ENCODE data around the gene DHFR.

The DHFR gene

GRCh38 chr5:80631278-80632259, 23.2 kb downstream of the DHFR start:
- H3K27ac ChIP-seq: no peak overlapping the region

GRCh38 chr5:80629281-80629680, 25.5 kb downstream of the DHFR start:
- no peak for TF ChIP-seq ZFX (IDR thresholded peaks at IDR 0.05; ENCODE audit: borderline replicate concordance)
- TF ChIP-seq CTCF (IDR thresholded peaks at IDR 0.05): no peak
- no peak overlapping the region for H3K27ac ChIP-seq

More at GRCh38 chr5:80631278-80632259, 23.2 kb downstream of the DHFR start:
- TF ChIP-seq ZFX (IDR thresholded peaks at IDR 0.05; ENCODE audit: borderline replicate concordance) (no peak), CTCF (IDR thresholded peaks at IDR 0.05) (no peak)

GRCh38 chr5:80625230-80625629, 29.6 kb downstream of the DHFR start:
- H3K27ac ChIP-seq: peak overlapping the region; percentile 44
- no peak for TF ChIP-seq CTCF (IDR thresholded peaks at IDR 0.05)
- TF ChIP-seq ZFX (IDR thresholded peaks at IDR 0.05; ENCODE audit: borderline replicate concordance): no peak

- no peak for TF ChIP-seq CTCF (IDR thresholded peaks at IDR 0.05)
- no peak for TF ChIP-seq ZFX (IDR thresholded peaks at IDR 0.05; ENCODE audit: borderline replicate concordance)
- H3K27ac ChIP-seq: 0 out of 2 replicates have a peak overlapping the region, but pooled peaks have one; percentile 4
Measured at GRCh38 chr5:80623999-80624398, 30.8 kb downstream of the DHFR start.

GRCh38 chr5:80622756-80623155, 32.0 kb downstream of the DHFR start:
- no peak for TF ChIP-seq CTCF (IDR thresholded peaks at IDR 0.05)
- TF ChIP-seq ZFX (IDR thresholded peaks at IDR 0.05; ENCODE audit: borderline replicate concordance): no peak
- no peak overlapping the region for H3K27ac ChIP-seq

GRCh38 chr5:80620211-80620610, 34.6 kb downstream of the DHFR start:
- H3K27ac ChIP-seq: no peak overlapping the region
- TF ChIP-seq CTCF (IDR thresholded peaks at IDR 0.05) (no peak), ZFX (IDR thresholded peaks at IDR 0.05; ENCODE audit: borderline replicate concordance) (no peak)

- no peak overlapping the region for H3K27ac ChIP-seq
Measured at GRCh38 chr5:80619086-80619485, 35.7 kb downstream of the DHFR start.

More at GRCh38 chr5:80619086-80619485, 35.7 kb downstream of the DHFR start:
- TF ChIP-seq CTCF (IDR thresholded peaks at IDR 0.05) (no peak), ZFX (IDR thresholded peaks at IDR 0.05; ENCODE audit: borderline replicate concordance) (no peak)
